Measurements from ENCODE around the gene IFT20.
A peak's percentile ranks its signal among the peaks of the same experiment; 100 is the strongest.
"Not testable (repeated sequence)": the region's sequence is repeated elsewhere in the genome, so short reads cannot be mapped to it uniquely, and the experiment has no call there.

IFT20 gene

GRCh38 chr17:28363776-28364650 is 28.7 kb upstream of the IFT20 start:
- DNase-seq (ENCODE audit: low spot score), result no peak

GRCh38 chr17:28363186-28363585 is 27.9 kb upstream of the IFT20 start:
- DNase-seq (ENCODE audit: low spot score), result no peak

- no peak for DNase-seq (ENCODE audit: low spot score)
Measured at GRCh38 chr17:28357901-28358197, 22.6 kb upstream of the IFT20 start.

GRCh38 chr17:28357061-28357900 is 22.0 kb upstream of the IFT20 start, which contains the start of gene POLDIP2:
Gene POLDIP2, minus strand, starts transcription at chr17:28357527. Its CDS starts 79 bp downstream, at chr17:28357448.
- DNase-seq (ENCODE audit: low spot score), result peak; percentile 85

- DNase-seq (ENCODE audit: low spot score), result no peak
Measured at GRCh38 chr17:28350271-28350670, 15.0 kb upstream of the IFT20 start.

GRCh38 chr17:28348979-28349378 is 13.7 kb upstream of the IFT20 start:
- DNase-seq (ENCODE audit: low spot score), result no peak

- DNase-seq (ENCODE audit: low spot score), result no peak
Measured at GRCh38 chr17:28347261-28347891, 12.1 kb upstream of the IFT20 start.

GRCh38 chr17:28346746-28347246 is 11.5 kb upstream of the IFT20 start:
- DNase-seq (ENCODE audit: low spot score), result no peak

GRCh38 chr17:28346199-28346580 is 10.9 kb upstream of the IFT20 start:
- no peak for DNase-seq (ENCODE audit: low spot score)

GRCh38 chr17:28345419-28346198 is 10.3 kb upstream of the IFT20 start:
- DNase-seq (ENCODE audit: low spot score), result no peak

GRCh38 chr17:28344435-28344901 is 9.2 kb upstream of the IFT20 start:
- DNase-seq (ENCODE audit: low spot score), result no peak

- no peak for DNase-seq (ENCODE audit: low spot score)
Measured at GRCh38 chr17:28344011-28344410, 8.7 kb upstream of the IFT20 start.

GRCh38 chr17:28343491-28343932 is 8.2 kb upstream of the IFT20 start:
- DNase-seq (ENCODE audit: low spot score), result no peak

GRCh38 chr17:28342313-28342712 is 7.0 kb upstream of the IFT20 start:
- no peak for DNase-seq (ENCODE audit: low spot score)

GRCh38 chr17:28341516-28341915 is 6.2 kb upstream of the IFT20 start:
- DNase-seq (ENCODE audit: low spot score), result no peak

- no peak for DNase-seq (ENCODE audit: low spot score)
Measured at GRCh38 chr17:28340374-28340773, 5.1 kb upstream of the IFT20 start.

- DNase-seq (ENCODE audit: low spot score), result no peak
Measured at GRCh38 chr17:28339431-28339830, 4.2 kb upstream of the IFT20 start.

- not testable (repeated sequence) for DNase-seq (ENCODE audit: low spot score)
Measured at GRCh38 chr17:28338769-28339212, 3.5 kb upstream of the IFT20 start.

GRCh38 chr17:28338056-28338768 is 2.9 kb upstream of the IFT20 start:
- DNase-seq (ENCODE audit: low spot score), result no peak

GRCh38 chr17:28335959-28336871 is 943 bp upstream of the IFT20 start:
- DNase-seq (ENCODE audit: low spot score), result peak; percentile 32

All from COLO829 (cell line).